ENCODE measurements around the gene ZNF683. TPM values are rescaled to one million over a fixed set of nuclear protein-coding genes. Genes with fewer than 3 reads are reported as not detected.

Gene ZNF683
- polyA plus RNA-seq, 2 donors = 0.28 to 0.51 TPM

- H3K27ac ChIP-seq (ENCODE audit: low read depth in 2 of 2, low read length in 1 of 2) = peak overlapping the region; percentile 1 to 23
Observed at GRCh38 chr1:26318338-26319064, 54.0 kb downstream of the ZNF683 start.

GRCh38 chr1:26317612-26318337 is 54.8 kb downstream of the ZNF683 start, which contains the start of gene CD52:
CD52 (plus strand) TSS chr1:26317958; CDS start chr1:26318018, 60 bp downstream.
- Histone ChIP-seq H3K4me3 (ENCODE audit: low read depth in 1 of 2, low read length in 2 of 2) (peak within 1 kb of the TSS; percentile 4 to 39), H3K27me3 (ENCODE audit: control insufficient read depth in 1 of 2, insufficient read depth in 2 of 2, low read length in 2 of 2) (no peaks in the 10 kb centered on the region), H3K9me3 (ENCODE audit: control insufficient read depth in 2 of 2, insufficient read depth in 1 of 2, low read depth in 1 of 2, low read length in 1 of 2) (no peaks in the 10 kb centered on the region), H3K4me1 (ENCODE audit: control insufficient read depth in 2 of 2, insufficient read depth in 2 of 2, low read length in 1 of 2) (peaks cover 0 to 6% of the 10 kb centered on the region in 2 donors), H3K36me3 (ENCODE audit: control insufficient read depth in 2 of 2, insufficient read depth in 2 of 2, low read length in 1 of 2) (peaks cover 0 to 18% of the 10 kb centered on the region in 2 donors), H3K27ac (ENCODE audit: low read depth in 2 of 2, low read length in 1 of 2) (peak within 1 kb of the TSS; percentile 1 to 23)
- 64 to 65% methylated on average over 12 of the region's 12 CpGs for WGBS, 2 donors

More at GRCh38 chr1:26318338-26319064, 54.0 kb downstream of the ZNF683 start:
- Histone ChIP-seq H3K4me1 (ENCODE audit: control insufficient read depth in 2 of 2, insufficient read depth in 2 of 2, low read length in 1 of 2) (peaks cover 0 to 6% of the 10 kb centered on the region in 2 donors), H3K4me3 (ENCODE audit: low read depth in 1 of 2, low read length in 2 of 2) (peak overlapping the region; percentile 4 to 39), H3K9me3 (ENCODE audit: control insufficient read depth in 2 of 2, insufficient read depth in 1 of 2, low read depth in 1 of 2, low read length in 1 of 2) (no peaks in the 10 kb centered on the region), H3K27me3 (ENCODE audit: control insufficient read depth in 1 of 2, insufficient read depth in 2 of 2, low read length in 2 of 2) (no peaks in the 10 kb centered on the region), H3K36me3 (ENCODE audit: control insufficient read depth in 2 of 2, insufficient read depth in 2 of 2, low read length in 1 of 2) (peaks cover 0 to 18% of the 10 kb centered on the region in 2 donors)
- WGBS, 2 donors = 66 to 71% methylated on average over 9 of the region's 9 CpGs

DNA sequence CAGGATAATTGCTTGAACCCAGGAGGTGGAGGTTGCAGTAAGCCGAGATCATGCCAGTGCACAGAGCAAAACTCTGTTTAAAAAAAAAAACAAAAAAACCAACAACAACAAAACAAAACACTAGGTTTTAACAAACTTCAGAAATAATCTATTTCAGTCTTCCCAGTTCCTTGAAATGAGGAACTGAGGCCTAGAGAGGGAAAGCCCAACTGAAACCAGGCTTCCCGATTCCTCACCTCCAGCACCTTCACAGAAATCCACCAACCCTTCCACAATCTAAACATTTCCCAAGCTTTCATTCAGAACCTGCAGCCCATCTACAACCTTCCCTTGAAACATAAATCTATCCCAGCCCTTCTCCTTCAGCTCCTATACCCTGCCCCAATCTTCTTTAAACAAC is 55.4 kb downstream of the ZNF683 start:
- 82 to 84% methylated on average over 2 of the region's 2 CpGs for WGBS, 2 donors
- Histone ChIP-seq H3K27me3 (ENCODE audit: control insufficient read depth in 1 of 2, insufficient read depth in 2 of 2, low read length in 2 of 2) (no peaks in the 10 kb centered on the region), H3K27ac (ENCODE audit: low read depth in 2 of 2, low read length in 1 of 2) (no peak overlapping the region)

GRCh38 chr1:26315874-26316850 is 56.4 kb downstream of the ZNF683 start:
- 86 to 88% methylated on average over 7 to 8 of the region's 8 CpGs for WGBS, 2 donors
- H3K9me3 ChIP-seq (ENCODE audit: control insufficient read depth in 2 of 2, insufficient read depth in 1 of 2, low read depth in 1 of 2, low read length in 1 of 2) = no peaks in the 10 kb centered on the region
- peaks cover 0 to 13% of the 10 kb centered on the region in 2 donors for H3K36me3 ChIP-seq (ENCODE audit: control insufficient read depth in 2 of 2, insufficient read depth in 2 of 2, low read length in 1 of 2)
- no peak overlapping the region for H3K4me3 ChIP-seq (ENCODE audit: low read depth in 1 of 2, low read length in 2 of 2)
- H3K4me1 ChIP-seq (ENCODE audit: control insufficient read depth in 2 of 2, insufficient read depth in 2 of 2, low read length in 1 of 2) = peaks cover 0 to 4% of the 10 kb centered on the region in 2 donors
- no peak overlapping the region for H3K27ac ChIP-seq (ENCODE audit: low read depth in 2 of 2, low read length in 1 of 2)
- no peaks in the 10 kb centered on the region for H3K27me3 ChIP-seq (ENCODE audit: control insufficient read depth in 1 of 2, insufficient read depth in 2 of 2, low read length in 2 of 2)

More for the DNA sequence above, 55.4 kb downstream of the ZNF683 start:
- Histone ChIP-seq H3K9me3 (ENCODE audit: control insufficient read depth in 2 of 2, insufficient read depth in 1 of 2, low read depth in 1 of 2, low read length in 1 of 2) (no peaks in the 10 kb centered on the region), H3K4me3 (ENCODE audit: low read depth in 1 of 2, low read length in 2 of 2) (no peak overlapping the region), H3K4me1 (ENCODE audit: control insufficient read depth in 2 of 2, insufficient read depth in 2 of 2, low read length in 1 of 2) (peaks cover 0 to 6% of the 10 kb centered on the region in 2 donors), H3K36me3 (ENCODE audit: control insufficient read depth in 2 of 2, insufficient read depth in 2 of 2, low read length in 1 of 2) (peaks cover 0 to 15% of the 10 kb centered on the region in 2 donors)

- Histone ChIP-seq H3K4me3 (ENCODE audit: low read depth in 1 of 2, low read length in 2 of 2) (no peak overlapping the region), H3K27me3 (ENCODE audit: control insufficient read depth in 1 of 2, insufficient read depth in 2 of 2, low read length in 2 of 2) (no peaks in the 10 kb centered on the region), H3K27ac (ENCODE audit: low read depth in 2 of 2, low read length in 1 of 2) (no peak overlapping the region), H3K9me3 (ENCODE audit: control insufficient read depth in 2 of 2, insufficient read depth in 1 of 2, low read depth in 1 of 2, low read length in 1 of 2) (no peaks in the 10 kb centered on the region), H3K36me3 (ENCODE audit: control insufficient read depth in 2 of 2, insufficient read depth in 2 of 2, low read length in 1 of 2) (peaks cover 0 to 2% of the 10 kb centered on the region in 2 donors), H3K4me1 (ENCODE audit: control insufficient read depth in 2 of 2, insufficient read depth in 2 of 2, low read length in 1 of 2) (peaks cover 0 to 4% of the 10 kb centered on the region in 2 donors)
- 87% methylated on average over 5 of the region's 5 CpGs for WGBS, 2 donors
Observed at GRCh38 chr1:26314501-26314900, 58.0 kb downstream of the ZNF683 start.

Other genes with a start within 250 kb of the ZNF683 start
- gene FAM110D, start 213.7 kb downstream of the ZNF683 start, polyA plus RNA-seq = 1 to 10 TPM in 1 of 2 donors, under 1 TPM in 1; 0.94 to 1.6 TPM
- gene C1orf232, start 203.8 kb downstream of the ZNF683 start, polyA plus RNA-seq = not detected
- gene ZNF593, start 202.8 kb downstream of the ZNF683 start, polyA plus RNA-seq = 10 to 100 TPM; 42.3 to 63.3 TPM
- gene ZNF593OS, start 200.9 kb downstream of the ZNF683 start, polyA plus RNA-seq = under 1 TPM; 0.12 to 0.22 TPM
- 10 to 100 TPM; 18.7 to 31.9 TPM for gene CNKSR1, start 195.3 kb downstream of the ZNF683 start, polyA plus RNA-seq
- not detected for gene CATSPER4, start 182.1 kb downstream of the ZNF683 start, polyA plus RNA-seq
- gene CEP85, start 138.6 kb downstream of the ZNF683 start, polyA plus RNA-seq = 1 to 10 TPM; 5.3 to 5.9 TPM
- gene SH3BGRL3, start 92.7 kb downstream of the ZNF683 start, polyA plus RNA-seq = 100 to 1,000 TPM; 170 to 299 TPM
- 10 to 100 TPM; 10.1 to 16.0 TPM for gene UBXN11, start 66.1 kb downstream of the ZNF683 start, polyA plus RNA-seq
- gene CD52, start 54.8 kb downstream of the ZNF683 start, polyA plus RNA-seq = 10 to 100 TPM; 17.0 to 20.6 TPM
- 100 to 1,000 TPM; 163 to 275 TPM for gene CRYBG2, start 18.6 kb downstream of the ZNF683 start, polyA plus RNA-seq
- not detected for gene LIN28A, start 38.1 kb upstream of the ZNF683 start, polyA plus RNA-seq
- gene DHDDS, start 59.6 kb upstream of the ZNF683 start, polyA plus RNA-seq = 10 to 100 TPM; 22.6 to 29.3 TPM
- gene HMGN2, start 99.7 kb upstream of the ZNF683 start, polyA plus RNA-seq = 100 to 1,000 TPM; 314 to 439 TPM
- 10 to 100 TPM in 1 of 2 donors, 1 to 10 TPM in 1; 9.6 to 15.0 TPM for gene RPS6KA1, start 157.0 kb upstream of the ZNF683 start, polyA plus RNA-seq

All from esophagus (tissue), 2 donors.